BE2C (cell line): ENCODE measurements around the gene GOLGA2.

ENCODE experiments used
- DNase-seq: peaks from one replicate; pipeline ENCODE4 v3.0.0-alpha.2; 2020
- H3K27me3 ChIP-seq: fragments of 250-450 bp; sonication (Bioruptor Pico); 2 replicates; pipeline ENCODE4 v1.5.1; 2020; ENCODE audit warnings: mild to moderate bottlenecking
- H3K36me3 ChIP-seq: fragments of 250-450 bp; sonication (Bioruptor Pico); 2 replicates; pipeline ENCODE4 v1.5.1; 2020; ENCODE audit warnings: mild to moderate bottlenecking
- H3K4me1 ChIP-seq: fragments of 250-450 bp; sonication (Bioruptor Pico); 2 replicates; pipeline ENCODE4 v1.5.1; 2020
- H3K4me3 ChIP-seq: 2 replicates; pipeline ENCODE4 v1.5.1; 2011; ENCODE audit warnings: low read depth, low read length
- H3K9me3 ChIP-seq: fragments of 250-450 bp; sonication (Bioruptor Pico); 2 replicates; pipeline ENCODE4 v1.5.1; 2020
- TF ChIP-seq, protein P1 (sequence below): IDR thresholded peaks from 2 replicates; pipeline ENCODE4 v1.5.1; 2012; ENCODE audit warnings: mild to moderate bottlenecking, low read depth, low read length

Gene GOLGA2

DNA sequence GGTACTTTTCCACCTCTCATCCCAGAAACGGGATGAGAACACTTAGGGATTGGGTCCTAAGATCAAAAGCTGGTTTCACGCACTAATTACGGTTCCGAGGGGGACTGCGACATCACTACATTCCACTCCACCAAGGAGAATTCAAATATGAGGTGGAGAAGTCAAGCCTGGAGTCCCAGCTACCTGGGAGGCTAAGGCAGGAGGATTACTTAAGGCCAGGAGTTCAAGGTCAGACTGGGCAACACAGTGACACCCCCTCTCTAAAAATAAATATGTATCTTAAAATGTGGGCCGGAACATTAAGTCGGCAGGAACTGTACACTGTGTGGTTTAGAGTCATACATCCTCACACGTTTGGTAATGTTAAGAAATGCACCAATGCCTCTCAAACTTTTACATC lies 1.6 kb downstream of the GOLGA2 start:
- no peaks in the 10 kb centered on the region for H3K36me3 ChIP-seq
- no peak for DNase-seq
- H3K9me3 ChIP-seq = no peaks in the 10 kb centered on the region
- TF ChIP-seq, protein P1, sequence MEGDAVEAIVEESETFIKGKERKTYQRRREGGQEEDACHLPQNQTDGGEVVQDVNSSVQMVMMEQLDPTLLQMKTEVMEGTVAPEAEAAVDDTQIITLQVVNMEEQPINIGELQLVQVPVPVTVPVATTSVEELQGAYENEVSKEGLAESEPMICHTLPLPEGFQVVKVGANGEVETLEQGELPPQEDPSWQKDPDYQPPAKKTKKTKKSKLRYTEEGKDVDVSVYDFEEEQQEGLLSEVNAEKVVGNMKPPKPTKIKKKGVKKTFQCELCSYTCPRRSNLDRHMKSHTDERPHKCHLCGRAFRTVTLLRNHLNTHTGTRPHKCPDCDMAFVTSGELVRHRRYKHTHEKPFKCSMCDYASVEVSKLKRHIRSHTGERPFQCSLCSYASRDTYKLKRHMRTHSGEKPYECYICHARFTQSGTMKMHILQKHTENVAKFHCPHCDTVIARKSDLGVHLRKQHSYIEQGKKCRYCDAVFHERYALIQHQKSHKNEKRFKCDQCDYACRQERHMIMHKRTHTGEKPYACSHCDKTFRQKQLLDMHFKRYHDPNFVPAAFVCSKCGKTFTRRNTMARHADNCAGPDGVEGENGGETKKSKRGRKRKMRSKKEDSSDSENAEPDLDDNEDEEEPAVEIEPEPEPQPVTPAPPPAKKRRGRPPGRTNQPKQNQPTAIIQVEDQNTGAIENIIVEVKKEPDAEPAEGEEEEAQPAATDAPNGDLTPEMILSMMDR = no peak
- no peak overlapping the region for H3K4me3 ChIP-seq
- H3K4me1 ChIP-seq = no peaks in the 10 kb centered on the region
- H3K27me3 ChIP-seq = no peaks in the 10 kb centered on the region

DNA sequence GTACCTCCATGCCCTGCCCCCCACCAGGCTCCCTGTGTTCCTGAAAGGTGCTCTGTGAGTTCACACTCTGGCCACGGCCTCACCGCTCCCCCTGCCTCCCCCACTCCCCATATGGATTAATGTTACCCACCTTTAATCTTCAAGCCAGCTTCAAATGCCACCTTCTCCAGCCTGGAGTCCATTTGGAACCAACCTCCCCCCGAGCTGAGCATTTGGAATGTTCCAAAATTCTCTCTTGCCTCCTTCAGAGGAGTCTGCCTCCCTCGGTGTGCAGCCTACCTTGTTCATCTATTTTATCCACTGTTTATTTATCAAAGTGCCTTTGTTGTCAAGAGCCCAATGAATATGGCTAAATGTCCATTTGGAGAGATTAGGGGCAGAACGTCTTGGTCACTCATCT lies 4.3 kb downstream of the GOLGA2 start:
- no peaks in the 10 kb centered on the region for H3K36me3 ChIP-seq
- DNase-seq = no peak
- H3K27me3 ChIP-seq = no peaks in the 10 kb centered on the region
- TF ChIP-seq, protein P1 = no peak
- H3K4me1 ChIP-seq = no peaks in the 10 kb centered on the region
- H3K4me3 ChIP-seq = no peak overlapping the region
- H3K9me3 ChIP-seq = no peaks in the 10 kb centered on the region

DNA sequence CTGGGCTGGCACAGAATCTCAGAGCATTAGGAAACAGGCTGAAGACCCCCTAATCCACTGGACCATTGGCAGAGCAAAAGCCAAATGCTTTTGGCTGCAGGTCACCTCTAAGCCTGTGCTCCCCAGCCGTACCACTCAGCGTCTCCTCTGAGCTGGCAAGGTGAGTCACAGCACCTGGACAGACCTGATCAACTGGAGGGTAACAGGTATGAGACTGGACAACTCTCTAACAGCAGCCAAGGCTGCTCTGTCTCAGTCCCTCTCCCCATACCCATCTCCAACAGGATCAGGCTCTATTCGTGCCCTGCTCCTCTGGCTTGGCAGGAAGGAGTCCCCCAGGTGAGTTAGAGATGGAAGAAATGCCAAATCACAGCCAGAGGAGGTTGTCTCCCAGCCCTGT lies 4.7 kb downstream of the GOLGA2 start:
- no peaks in the 10 kb centered on the region for H3K36me3 ChIP-seq
- TF ChIP-seq, protein P1 = no peak
- H3K4me3 ChIP-seq = no peak overlapping the region
- DNase-seq = no peak
- no peaks in the 10 kb centered on the region for H3K9me3 ChIP-seq
- no peaks in the 10 kb centered on the region for H3K27me3 ChIP-seq
- no peaks in the 10 kb centered on the region for H3K4me1 ChIP-seq

DNA sequence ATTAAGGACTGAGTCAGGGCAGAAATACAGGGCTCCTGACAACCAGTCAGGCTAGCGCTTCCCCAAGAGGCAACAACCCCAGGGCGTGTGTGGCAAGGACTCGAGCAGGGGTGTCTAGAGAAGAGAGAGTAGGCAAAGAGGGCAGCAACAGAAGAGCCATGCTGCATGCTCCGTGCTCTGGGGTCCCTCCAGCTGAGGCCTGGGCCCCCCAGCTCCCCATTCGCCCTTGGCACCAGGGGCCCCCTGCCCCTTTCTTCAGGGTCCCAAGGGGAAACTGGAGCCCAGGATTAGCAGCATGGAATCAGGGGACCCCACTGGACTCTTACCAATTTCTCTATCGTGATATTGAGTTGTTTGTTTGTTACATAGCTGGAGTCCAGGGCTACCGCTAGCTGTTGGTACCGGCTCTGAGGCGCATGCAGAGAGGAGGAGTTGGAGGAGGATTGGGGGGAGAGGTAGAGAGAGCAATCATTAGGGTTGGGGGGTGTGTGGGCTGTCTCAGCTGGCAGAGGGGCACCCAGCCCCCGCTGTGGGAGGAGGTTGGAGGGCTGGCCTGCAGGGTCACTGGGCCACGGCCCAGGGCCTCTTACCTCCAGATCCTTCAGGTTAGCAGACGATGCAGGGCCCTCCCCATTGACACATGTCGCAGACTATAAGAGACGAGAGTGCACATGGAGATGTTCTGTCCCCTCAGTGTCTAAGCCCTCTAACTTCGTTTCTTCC lies 8.8 kb downstream of the GOLGA2 start:
- Histone ChIP-seq H3K36me3 (no peaks in the 10 kb centered on the region), H3K4me1 (no peaks in the 10 kb centered on the region), H3K27me3 (no peaks in the 10 kb centered on the region), H3K4me3 (no peak overlapping the region), H3K9me3 (no peaks in the 10 kb centered on the region)
- TF ChIP-seq, protein P1 = no peak
- no peak for DNase-seq

DNA sequence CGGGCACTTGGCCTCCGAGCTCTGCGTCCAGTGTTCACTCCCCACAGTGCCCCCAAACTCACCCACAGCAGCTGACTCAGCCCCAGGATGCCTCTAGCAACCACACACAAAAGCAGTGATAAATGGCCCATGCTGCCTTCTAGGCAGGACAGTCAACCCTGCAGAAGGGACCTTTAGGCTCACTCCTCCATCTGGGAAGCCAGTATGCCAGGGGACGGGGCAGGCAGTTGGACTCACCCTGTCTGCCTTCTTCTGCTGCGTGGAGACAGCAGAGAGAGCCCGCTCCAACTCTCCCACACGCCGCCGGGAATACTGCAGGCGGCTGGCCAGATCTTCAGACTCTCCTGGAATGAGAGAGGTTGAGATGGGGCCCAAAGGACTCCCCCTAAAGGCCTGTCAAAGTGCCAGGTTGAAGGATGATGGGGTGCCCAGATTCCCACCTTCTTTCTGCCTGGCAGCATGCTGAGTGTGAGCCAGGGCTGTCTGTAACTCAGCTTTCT lies 10.4 kb downstream of the GOLGA2 start:
- Histone ChIP-seq H3K9me3 (no peaks in the 10 kb centered on the region), H3K36me3 (no peaks in the 10 kb centered on the region; the same call in 1 of the 2 replicates), H3K4me3 (no peak overlapping the region), H3K27me3 (no peaks in the 10 kb centered on the region), H3K4me1 (no peaks in the 10 kb centered on the region)
- TF ChIP-seq, protein P1 = no peak
- DNase-seq = no peak

DNA sequence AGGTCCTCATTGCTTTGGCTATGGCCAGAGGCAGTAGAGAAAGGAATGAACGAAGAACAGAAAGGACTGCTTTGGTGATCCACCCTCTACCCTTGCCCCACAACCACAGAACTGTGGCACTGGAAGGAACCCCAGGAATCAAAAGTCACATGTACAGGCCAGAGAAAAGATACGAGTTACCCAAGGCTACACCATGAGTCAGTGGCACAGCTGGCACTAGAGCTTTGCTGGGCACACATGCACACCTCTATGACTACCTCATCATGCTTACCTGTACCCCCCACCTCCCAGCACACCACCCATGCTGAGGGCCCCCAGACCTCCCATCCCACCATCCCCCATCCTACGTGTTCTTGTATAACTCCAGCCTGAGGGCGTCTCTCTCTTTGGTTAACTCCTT lies 13.1 kb downstream of the GOLGA2 start:
- no peak overlapping the region for H3K4me3 ChIP-seq
- H3K4me1 ChIP-seq = no peaks in the 10 kb centered on the region
- H3K27me3 ChIP-seq = no peaks in the 10 kb centered on the region
- no peaks in the 10 kb centered on the region for H3K9me3 ChIP-seq
- TF ChIP-seq, protein P1 = no peak
- DNase-seq = no peak
- peaks cover 9% of the 10 kb centered on the region for H3K36me3 ChIP-seq
